Measurements from ENCODE around the gene DOCK6.

DNA sequence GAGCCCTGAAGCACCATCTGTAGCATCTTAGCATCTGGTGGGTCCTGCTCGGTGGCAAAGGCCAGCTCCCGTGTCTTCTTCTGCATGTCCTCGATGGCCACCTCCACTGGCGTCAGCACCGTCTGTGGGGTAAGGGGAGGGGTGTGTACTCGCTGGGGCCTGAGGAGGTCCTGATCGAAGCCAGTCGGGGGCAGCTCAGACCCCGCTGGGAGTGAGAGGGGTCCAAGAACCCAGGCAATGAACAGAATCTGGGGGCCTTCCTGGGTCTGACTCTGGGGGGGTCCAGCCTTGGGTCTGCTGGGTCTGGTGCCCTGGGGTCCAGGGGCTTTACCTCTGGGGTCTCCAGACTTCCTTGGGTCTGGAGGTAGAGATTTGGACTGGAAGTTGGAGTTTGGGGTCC is 61.4 kb downstream of the DOCK6 start:
- TF ChIP-seq CTCF (conservative IDR thresholded peaks at IDR 0.05; ENCODE audit: low read depth, low read length) (no peak), EZH2 (IDR thresholded peaks at IDR 0.05; ENCODE audit: low read length, unreplicated experiment) (no peak)

Measured in PC-3 (cell line).